Inflammatory macrophage treated with lipopolysaccharide for 1 hour (primary cell): ENCODE measurements around the gene C9orf153.
A peak's percentile ranks its signal among the peaks of the same experiment; 100 is the strongest.
"Not testable (repeated sequence)": the region's sequence is repeated elsewhere in the genome, so short reads cannot be mapped to it uniquely, and the experiment has no call there.

Experiments
- DNase-seq, 2 donors: peaks; one replicate each; pipeline ENCODE4 v3.0.0-alpha.2; 2020 to 2022

The C9orf153 gene

GRCh38 chr9:86262492-86262891 lies 3.0 kb upstream of the C9orf153 start:
- no peak for DNase-seq

GRCh38 chr9:86257391-86257790 lies 2.1 kb downstream of the C9orf153 start:
- no peak for DNase-seq

GRCh38 chr9:86256653-86257052 lies 2.8 kb downstream of the C9orf153 start:
- DNase-seq: no peak

GRCh38 chr9:86253577-86253976 lies 5.9 kb downstream of the C9orf153 start:
- no peak for DNase-seq

- DNase-seq: no peak
Measured at GRCh38 chr9:86252870-86253269, 6.6 kb downstream of the C9orf153 start.

- DNase-seq: no peak
Measured at GRCh38 chr9:86250123-86250522, 9.3 kb downstream of the C9orf153 start.

GRCh38 chr9:86248746-86249145 lies 10.7 kb downstream of the C9orf153 start:
- DNase-seq: no peak

- no peak for DNase-seq
Measured at GRCh38 chr9:86246752-86247161, 12.7 kb downstream of the C9orf153 start.

- DNase-seq: no peak
Measured at GRCh38 chr9:86242071-86242470, 17.4 kb downstream of the C9orf153 start.

- DNase-seq: no peak
Measured at GRCh38 chr9:86241216-86241615, 18.2 kb downstream of the C9orf153 start.

GRCh38 chr9:86238861-86239770 lies 20.3 kb downstream of the C9orf153 start:
- DNase-seq: no peak

GRCh38 chr9:86230858-86231257 lies 28.6 kb downstream of the C9orf153 start:
- no peak for DNase-seq

- DNase-seq: no peak
Measured at GRCh38 chr9:86222667-86223066, 36.8 kb downstream of the C9orf153 start.

- no peak for DNase-seq
Measured at GRCh38 chr9:86219606-86220005, 39.9 kb downstream of the C9orf153 start.

GRCh38 chr9:86217076-86217755 lies 42.2 kb downstream of the C9orf153 start:
- no peak for DNase-seq

- DNase-seq: no peak
Measured at GRCh38 chr9:86207193-86207592, 52.3 kb downstream of the C9orf153 start.

- DNase-seq: peak; percentile 32 to 61
Measured at GRCh38 chr9:86202338-86202882, 57.0 kb downstream of the C9orf153 start.

GRCh38 chr9:86201474-86202337 lies 57.8 kb downstream of the C9orf153 start:
- no peak for DNase-seq

GRCh38 chr9:86200599-86201162 lies 58.8 kb downstream of the C9orf153 start:
- DNase-seq: no peak

- no peak for DNase-seq
Measured at GRCh38 chr9:86193088-86193487, 66.4 kb downstream of the C9orf153 start.

- DNase-seq: not testable (repeated sequence)
Measured at GRCh38 chr9:86190700-86191099, 68.8 kb downstream of the C9orf153 start.

- DNase-seq: no peak
Measured at GRCh38 chr9:86187121-86187520, 72.3 kb downstream of the C9orf153 start.
